PC-9 (cell line): Measurements from ENCODE around the gene BRF1. TPM values are rescaled to one million over a fixed set of nuclear protein-coding genes. Genes with fewer than 3 reads are reported as not detected.

Experiments used
- BruUV-seq: library from RNA; stranded (reverse); fragments of 400-500 nt; replicated peaks from 2 replicates; lab custom pipeline; 2021; lab: Mats Ljungman, UMichigan
- CTCF ChIA-PET: fragments of 300-600 bp; sonication (Branson Sonifier 250); formaldehyde crosslinking; loops from one replicate; lab custom pipeline; 2022; ENCODE audit warnings: antibody characterized with exemption; lab: Charles Lee
- POLR2A ChIA-PET: fragments of 300-600 bp; sonication (Branson Sonifier 250); formaldehyde crosslinking; loops from one replicate; lab custom pipeline; 2022; ENCODE audit warnings: antibody characterized with exemption; ENCODE audit not compliant: unreplicated experiment; lab: Charles Lee
- DNase-seq, 2 experiments: peaks; one replicate each; pipeline versions ENCODE4 v3.0.0 to v3.0.0-alpha.2; 2015 to 2022; ENCODE audit warnings: mixed read lengths in 1 of 2
- H2AFZ ChIP-seq: fragments of 200-600 bp; sonication (generic); 2 replicates; pipeline ENCODE4 v1.8.1; 2017; ENCODE audit warnings: antibody characterized with exemption
- H3F3A ChIP-seq: fragments of 200-600 bp; sonication (generic); 2 replicates; pipeline ENCODE4 v1.8.1; 2017; ENCODE audit warnings: antibody characterized with exemption, mild to moderate bottlenecking, low read depth; ENCODE audit not compliant: insufficient read depth
- H3K27ac ChIP-seq: fragments of 200-600 bp; sonication (generic); 2 replicates; pipeline ENCODE4 v1.6.1; 2016; ENCODE audit warnings: mixed run types
- H3K27me3 ChIP-seq: fragments of 200-600 bp; sonication (generic); 2 replicates; pipeline ENCODE4 v1.6.1; 2016; ENCODE audit warnings: low read depth, mixed run types; ENCODE audit not compliant: insufficient read depth
- H3K36me3 ChIP-seq: fragments of 200-600 bp; sonication (generic); 2 replicates; pipeline ENCODE4 v1.6.1; 2016; ENCODE audit warnings: low read depth, mixed run types
- H3K4me1 ChIP-seq: fragments of 200-600 bp; sonication (generic); replicated peaks from 2 replicates; pipeline ENCODE4 v1.6.1; 2016; ENCODE audit warnings: mixed run types; ENCODE audit not compliant: insufficient read depth
- H3K4me2 ChIP-seq: fragments of 200-600 bp; sonication (generic); 2 replicates; pipeline ENCODE4 v1.6.1; 2017; ENCODE audit warnings: mixed run types
- H3K4me3 ChIP-seq: fragments of 200-600 bp; sonication (generic); 2 replicates; pipeline ENCODE4 v1.6.1; 2016; ENCODE audit warnings: mixed run types
- H3K79me2 ChIP-seq: fragments of 200-600 bp; sonication (generic); 2 replicates; pipeline ENCODE4 v1.6.1; 2017; ENCODE audit warnings: low read depth, mixed run types
- H3K9me2 ChIP-seq: fragments of 200-600 bp; sonication (generic); 2 replicates; pipeline ENCODE4 v1.8.1; 2017; ENCODE audit warnings: mild to moderate bottlenecking; ENCODE audit not compliant: insufficient read depth
- H3K9me3 ChIP-seq: fragments of 200-600 bp; sonication (generic); 2 replicates; pipeline ENCODE4 v1.8.1; 2016; ENCODE audit warnings: low read depth; ENCODE audit not compliant: insufficient read depth
- H4K20me1 ChIP-seq: fragments of 200-600 bp; sonication (generic); 2 replicates; pipeline ENCODE4 v1.8.1; 2017; ENCODE audit not compliant: insufficient read depth
- CTCF ChIP-seq: fragments of 200-600 bp; sonication (generic); conservative IDR thresholded peaks from 2 replicates; pipeline ENCODE4 v1.6.1; 2017; ENCODE audit warnings: mixed run types, antibody characterized with exemption, mild to moderate bottlenecking, moderate library complexity
- EZH2 ChIP-seq: fragments of 200-600 bp; sonication (generic); IDR thresholded peaks from 2 replicates; pipeline ENCODE4 v1.8.0; 2017; ENCODE audit warnings: antibody characterized with exemption, low read depth
- intact Hi-C: fragments of 100-400 bp; cut with micrococcal nuclease; formaldehyde crosslinking; loops from one replicate; pipeline ENCODE4 v1.10.0; 2022; ENCODE audit not compliant: unreplicated experiment
- total RNA-seq: library from RNA; stranded (reverse); gene quantifications from 2 replicates; pipeline ENCODE4 v1.2.3, GENCODE V29; 2021

The BRF1 gene
- total RNA-seq, 1 experiment from 2014 or later, result 24.8 TPM

DNA sequence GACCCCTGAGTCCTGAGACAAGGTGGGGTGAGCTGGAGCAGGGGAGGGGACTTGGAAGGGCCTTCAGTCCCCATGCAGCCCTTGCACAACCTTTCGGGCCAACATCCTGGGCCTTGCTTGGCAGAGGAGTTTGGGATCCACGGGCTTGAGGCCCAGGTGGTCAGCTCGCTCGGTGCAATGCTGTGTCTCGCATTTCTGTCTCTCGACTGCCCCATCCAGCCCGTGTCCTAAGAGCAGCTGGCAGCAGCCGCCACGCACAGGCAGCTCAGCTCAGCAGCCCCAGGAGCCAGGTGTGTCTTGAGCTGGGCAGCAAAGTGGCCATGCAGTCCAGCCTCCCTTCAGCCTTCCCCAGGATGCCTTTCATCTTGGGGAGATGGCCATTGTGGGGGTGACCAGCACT is 24.5 kb upstream of the BRF1 start:
- Histone ChIP-seq H3F3A (no peaks in the 10 kb centered on the region; the same call in 1 of the 2 replicates), H3K4me2 (no peak overlapping the region), H4K20me1 (peaks cover 15% of the 10 kb centered on the region), H2AFZ (no peak overlapping the region), H3K27ac (no peak overlapping the region), H3K79me2 (peaks cover 31% of the 10 kb centered on the region), H3K9me3 (no peaks in the 10 kb centered on the region), H3K9me2 (no peaks in the 10 kb centered on the region), H3K27me3 (no peaks in the 10 kb centered on the region), H3K36me3 (no peaks in the 10 kb centered on the region), H3K4me3 (no peak overlapping the region), H3K4me1 (no peaks in the 10 kb centered on the region)
- CTCF ChIA-PET, result no interaction called here
- intact Hi-C loops, result no loop called here
- BruUV-seq, result no TSS peak
- POLR2A ChIA-PET, result no interaction called here
- TF ChIP-seq CTCF (no peak), EZH2 (no peak)
- no peak for DNase-seq

GRCh38 chr14:105324871-105325270 is 24.1 kb upstream of the BRF1 start:
- Histone ChIP-seq H3K9me3 (no peaks in the 10 kb centered on the region), H3K36me3 (no peaks in the 10 kb centered on the region), H3K4me1 (no peaks in the 10 kb centered on the region), H3K27ac (no peak overlapping the region), H3K27me3 (no peaks in the 10 kb centered on the region), H3K4me3 (no peak overlapping the region), H2AFZ (no peak overlapping the region), H3K4me2 (no peak overlapping the region), H3K79me2 (peaks cover 36% of the 10 kb centered on the region), H3K9me2 (no peaks in the 10 kb centered on the region), H4K20me1 (peaks cover 15% of the 10 kb centered on the region), H3F3A (no peaks in the 10 kb centered on the region; the same call in 1 of the 2 replicates)
- no peak for DNase-seq
- BruUV-seq, result no TSS peak
- TF ChIP-seq EZH2 (no peak), CTCF (no peak)
- intact Hi-C loops, result no loop called here
- CTCF ChIA-PET, result no interaction called here
- POLR2A ChIA-PET, result no interaction called here

DNA sequence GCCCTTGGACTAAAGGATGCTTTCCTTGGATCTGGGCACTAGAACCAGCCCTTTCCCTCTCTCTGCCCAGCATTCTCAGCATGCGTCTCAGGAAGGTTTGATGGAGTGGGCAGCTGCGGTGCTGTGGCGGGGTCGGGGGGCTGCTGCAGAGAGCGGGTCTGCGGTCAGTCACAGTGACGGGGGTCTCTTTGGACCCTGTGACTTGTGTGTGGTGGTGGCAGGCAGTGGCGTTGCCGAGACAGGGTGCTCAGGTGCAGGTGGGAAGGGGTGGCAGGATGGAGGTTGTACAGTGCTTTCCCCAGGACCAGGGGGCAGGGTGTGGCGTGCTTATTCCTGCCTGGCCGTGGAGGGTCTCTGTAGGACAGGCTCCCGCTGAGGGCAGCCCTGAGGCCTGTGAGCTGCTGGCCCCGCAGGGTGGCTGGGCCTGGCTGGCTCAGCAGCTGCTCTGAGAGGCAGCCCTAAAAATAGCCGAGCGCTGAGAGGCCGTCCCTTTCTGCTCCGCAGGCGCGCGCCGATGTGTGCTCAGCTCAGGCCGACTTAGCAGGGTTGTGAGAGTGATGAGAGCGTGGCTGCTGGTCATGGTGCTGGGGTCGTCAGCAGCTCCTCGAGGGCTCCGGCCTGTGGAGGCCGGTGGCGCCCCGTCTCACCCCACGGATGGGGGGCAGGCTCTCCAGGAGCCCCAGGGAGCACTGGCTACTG is 23.4 kb upstream of the BRF1 start:
- H3K27me3 ChIP-seq, result no peaks in the 10 kb centered on the region
- no peak overlapping the region for H2AFZ ChIP-seq
- no peaks in the 10 kb centered on the region for H3K9me2 ChIP-seq
- no peak overlapping the region for H3K27ac ChIP-seq
- H3K79me2 ChIP-seq, result peaks cover 42% of the 10 kb centered on the region
- H4K20me1 ChIP-seq, result peaks cover 15% of the 10 kb centered on the region
- POLR2A ChIA-PET, result no interaction called here
- H3K36me3 ChIP-seq, result no peaks in the 10 kb centered on the region
- peaks cover 3% of the 10 kb centered on the region for H3F3A ChIP-seq
- CTCF ChIA-PET, result no interaction called here
- H3K9me3 ChIP-seq, result no peaks in the 10 kb centered on the region
- intact Hi-C loops, result no loop called here
- DNase-seq, result no peak
- no peaks in the 10 kb centered on the region for H3K4me1 ChIP-seq
- TF ChIP-seq CTCF (no peak), EZH2 (no peak)
- H3K4me2 ChIP-seq, result no peak overlapping the region
- no TSS peak for BruUV-seq
- H3K4me3 ChIP-seq, result no peak overlapping the region
